Trophoblast cell (in vitro differentiated cells and primary cell): ENCODE measurements around the gene SMIM22.
A peak's percentile ranks its signal among the peaks of the same experiment; 100 is the strongest.

Experiments
- DNase-seq, 2 donors: peaks; one replicate each; pipeline ENCODE4 v3.0.0-alpha.2; 2016
- H2AFZ ChIP-seq: 2 replicates; pipeline ENCODE4 v1.6.1; 2013; ENCODE audit warnings: low read length, moderate library complexity, mild to moderate bottlenecking; ENCODE audit not compliant: insufficient read depth, poor library complexity
- H2AK5ac ChIP-seq: 2 replicates; pipeline ENCODE4 v1.6.1; 2013; ENCODE audit warnings: mild to moderate bottlenecking, low read length
- H2BK120ac ChIP-seq: 2 replicates; pipeline ENCODE4 v1.6.1; 2013; ENCODE audit warnings: low read length, mild to moderate bottlenecking, moderate library complexity; ENCODE audit not compliant: insufficient read depth, poor library complexity
- H2BK12ac ChIP-seq: 2 replicates; pipeline ENCODE4 v1.6.1; 2013; ENCODE audit warnings: mild to moderate bottlenecking, low read length, moderate library complexity
- H2BK5ac ChIP-seq: 2 replicates; pipeline ENCODE4 v1.6.1; 2013; ENCODE audit warnings: low read length, low read depth, moderate library complexity, mild to moderate bottlenecking; ENCODE audit not compliant: poor library complexity
- H3K14ac ChIP-seq: 2 replicates; pipeline ENCODE4 v1.6.1; 2013; ENCODE audit warnings: mild to moderate bottlenecking, low read length
- H3K18ac ChIP-seq: 2 replicates; pipeline ENCODE4 v1.6.1; 2013; ENCODE audit warnings: mild to moderate bottlenecking, low read length
- H3K23ac ChIP-seq: 2 replicates; pipeline ENCODE4 v1.6.1; 2013; ENCODE audit warnings: low read length
- H3K27ac ChIP-seq: 2 replicates; pipeline ENCODE4 v1.5.1; 2013; ENCODE audit warnings: low read depth, mild to moderate bottlenecking, inconsistent platforms, low read length, moderate library complexity
- H3K27me3 ChIP-seq: 2 replicates; pipeline ENCODE4 v1.6.1; 2013; ENCODE audit warnings: inconsistent platforms, mild to moderate bottlenecking, low read length, moderate library complexity; ENCODE audit not compliant: insufficient read depth
- H3K36me3 ChIP-seq, 2 experiments: 1 replicate in 1 of 2; 2 replicates in 1 of 2; pipeline ENCODE4 v1.6.1; 2013; ENCODE audit warnings: low read length in 2 of 2, mild to moderate bottlenecking in 2 of 2, moderate library complexity in 1 of 2; ENCODE audit not compliant: insufficient read depth in 2 of 2, control insufficient read depth in 1 of 2
- H3K4ac ChIP-seq: 2 replicates; pipeline ENCODE4 v1.6.1; 2013; ENCODE audit warnings: low read depth, mild to moderate bottlenecking, low read length, moderate library complexity
- H3K4me1 ChIP-seq, 2 experiments: 1 replicate in 1 of 2; 2 replicates in 1 of 2; pipeline ENCODE4 v1.6.1; 2013; ENCODE audit warnings: low read length in 2 of 2, mild to moderate bottlenecking in 2 of 2, moderate library complexity in 1 of 2; ENCODE audit not compliant: insufficient read depth in 2 of 2, control insufficient read depth in 1 of 2
- H3K4me2 ChIP-seq: 2 replicates; pipeline ENCODE4 v1.6.1; 2013; ENCODE audit warnings: inconsistent platforms, mild to moderate bottlenecking, low read length, moderate library complexity
- H3K4me3 ChIP-seq: 2 replicates; pipeline ENCODE4 v1.5.1; 2013; ENCODE audit warnings: mild to moderate bottlenecking, low read depth, low read length, inconsistent platforms
- H3K79me1 ChIP-seq: one replicate; pipeline ENCODE4 v1.6.1; 2013; ENCODE audit warnings: low read length
- H3K79me2 ChIP-seq: 2 replicates; pipeline ENCODE4 v1.6.1; 2013; ENCODE audit warnings: low read length, mild to moderate bottlenecking; ENCODE audit not compliant: control insufficient read depth, insufficient read depth, poor library complexity
- H3K9ac ChIP-seq: 2 replicates; pipeline ENCODE4 v1.6.1; 2013; ENCODE audit warnings: mild to moderate bottlenecking, low read length
- H3K9me3 ChIP-seq: 2 replicates; pipeline ENCODE4 v1.6.1; 2013; ENCODE audit warnings: low read depth, mild to moderate bottlenecking, control low read depth, inconsistent platforms, low read length; ENCODE audit not compliant: insufficient read depth
- H4K12ac ChIP-seq: 2 replicates; pipeline ENCODE4 v1.6.1; 2013; ENCODE audit warnings: low read depth, mild to moderate bottlenecking, low read length, moderate library complexity
- H4K8ac ChIP-seq: 2 replicates; pipeline ENCODE4 v1.6.1; 2013; ENCODE audit warnings: low read depth, mild to moderate bottlenecking, low read length, moderate library complexity
- H4K91ac ChIP-seq: one replicate; pipeline ENCODE4 v1.6.1; 2013; ENCODE audit warnings: low read depth, mild to moderate bottlenecking, low read length, moderate library complexity
- WGBS: extraction: QIAGEN DNeasy Blood & Tissue Kit; methylation state at CpG from one replicate; pipeline ENCODE4 v1.1.7; 2013; ENCODE audit warnings: missing lambda C conversion rate; ENCODE audit not compliant: insufficient read length, insufficient coverage; ENCODE audit errors: extremely low coverage; 5-methylcytosine and 5-hydroxymethylcytosine counted together

SMIM22 gene

DNA sequence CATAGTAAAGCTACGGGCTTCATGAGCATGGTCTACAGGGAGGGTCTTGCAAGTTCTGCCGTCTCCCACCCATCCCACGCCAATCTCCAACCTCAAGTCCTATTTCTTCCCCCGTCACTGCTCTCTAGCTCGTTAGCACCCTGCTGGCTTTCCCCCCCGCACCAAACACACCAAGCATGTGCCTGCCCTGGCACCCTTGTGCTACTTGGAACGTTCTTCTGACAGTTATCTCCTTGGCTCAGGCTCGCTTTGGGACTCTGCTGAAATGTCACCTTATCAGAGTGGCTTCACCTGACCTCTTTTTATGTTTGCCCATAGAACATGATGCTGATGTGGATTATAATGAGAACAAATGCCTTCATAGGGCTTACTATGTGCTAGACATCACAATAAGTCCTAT is 30.0 kb downstream of the SMIM22 start:
- Histone ChIP-seq H3K4ac (no peak overlapping the region), H3K27me3 (no peaks in the 10 kb centered on the region), H2AFZ (no peak overlapping the region), H3K23ac (no peak overlapping the region), H3K4me3 (no peak overlapping the region), H2BK120ac (no peak overlapping the region), H2BK5ac (no peak overlapping the region), H3K79me2 (no peaks in the 10 kb centered on the region), H3K4me2 (no peak overlapping the region), H2AK5ac (no peak overlapping the region), H4K8ac (no peak overlapping the region), H3K36me3 (peaks cover 52 to 72% of the 10 kb centered on the region in 2 experiments), H4K12ac (no peak overlapping the region), H3K14ac (no peak overlapping the region), H2BK12ac (no peak overlapping the region), H3K18ac (no peak overlapping the region), H4K91ac (no peak overlapping the region), H3K79me1 (no peaks in the 10 kb centered on the region), H3K27ac (no peak overlapping the region), H3K9ac (no peak overlapping the region), H3K4me1 (peaks cover 2 to 4% of the 10 kb centered on the region in 2 experiments), H3K9me3 (no peaks in the 10 kb centered on the region)
- no CpG with 5 or more reads among the region's 8 CpGs for WGBS
- DNase-seq, result no peak

GRCh38 chr16:4826526-4826925 is 31.4 kb downstream of the SMIM22 start:
- Histone ChIP-seq H2BK5ac (no peak overlapping the region), H3K14ac (no peak overlapping the region), H3K36me3 (peaks cover 54 to 75% of the 10 kb centered on the region in 2 experiments), H2BK120ac (no peak overlapping the region), H3K23ac (no peak overlapping the region), H4K8ac (no peak overlapping the region), H3K9me3 (no peaks in the 10 kb centered on the region), H4K91ac (no peak overlapping the region), H2BK12ac (no peak overlapping the region), H2AK5ac (no peak overlapping the region), H3K4ac (no peak overlapping the region), H3K9ac (no peak overlapping the region), H3K18ac (no peak overlapping the region), H2AFZ (no peak overlapping the region), H3K27me3 (no peaks in the 10 kb centered on the region), H3K4me1 (peaks cover 4% of the 10 kb centered on the region in 2 experiments), H3K79me1 (no peaks in the 10 kb centered on the region), H4K12ac (no peak overlapping the region), H3K79me2 (no peaks in the 10 kb centered on the region), H3K4me2 (no peak overlapping the region), H3K27ac (no peak overlapping the region), H3K4me3 (no peak overlapping the region)
- WGBS, result no CpG with 5 or more reads among the region's 4 CpGs
- no peak for DNase-seq

- H3K27me3 ChIP-seq, result no peaks in the 10 kb centered on the region
These were observed 31.8 kb downstream of the SMIM22 start for GRCh38 chr16:4826980-4827379.

GRCh38 chr16:4828567-4829321 is 33.6 kb downstream of the SMIM22 start:
- Histone ChIP-seq H2AK5ac (no peak overlapping the region), H3K14ac (no peak overlapping the region), H3K9me3 (no peaks in the 10 kb centered on the region), H4K12ac (no peak overlapping the region), H3K9ac (no peak overlapping the region), H2BK120ac (no peak overlapping the region), H3K18ac (no peak overlapping the region), H3K36me3 (peaks cover 48 to 77% of the 10 kb centered on the region in 2 experiments), H3K79me1 (no peaks in the 10 kb centered on the region), H4K8ac (no peak overlapping the region), H3K4me2 (no peak overlapping the region), H3K4me1 (peaks cover 4% of the 10 kb centered on the region in 2 experiments), H3K27ac (no peak overlapping the region), H4K91ac (no peak overlapping the region), H3K4ac (no peak overlapping the region), H3K23ac (peak overlapping the region; percentile 44), H3K4me3 (no peak overlapping the region), H2BK5ac (no peak overlapping the region), H3K79me2 (no peaks in the 10 kb centered on the region), H2BK12ac (no peak overlapping the region), H3K27me3 (no peaks in the 10 kb centered on the region), H2AFZ (no peak overlapping the region)
- no CpG with 5 or more reads among the region's 11 CpGs for WGBS
- peak; percentile 37 to 49 for DNase-seq

More at GRCh38 chr16:4826980-4827379, 31.8 kb downstream of the SMIM22 start:
- no peak overlapping the region for H3K27ac ChIP-seq
- H3K4ac ChIP-seq, result no peak overlapping the region
- no peak overlapping the region for H3K4me3 ChIP-seq
- no peaks in the 10 kb centered on the region for H3K9me3 ChIP-seq
- no peak overlapping the region for H3K18ac ChIP-seq
- peaks cover 4% of the 10 kb centered on the region in 2 experiments for H3K4me1 ChIP-seq
- H2BK5ac ChIP-seq, result no peak overlapping the region
- no peaks in the 10 kb centered on the region for H3K79me1 ChIP-seq
- no peak overlapping the region for H2AK5ac ChIP-seq
- H3K23ac ChIP-seq, result no peak overlapping the region
- no peak overlapping the region for H4K12ac ChIP-seq
- DNase-seq, result no peak
- H2BK120ac ChIP-seq, result no peak overlapping the region
- H3K79me2 ChIP-seq, result no peaks in the 10 kb centered on the region
- no peak overlapping the region for H4K8ac ChIP-seq
- no peak overlapping the region for H2BK12ac ChIP-seq
- no peak overlapping the region for H3K4me2 ChIP-seq
- no peak overlapping the region for H2AFZ ChIP-seq
- no peak overlapping the region for H3K14ac ChIP-seq
- H3K36me3 ChIP-seq, result peaks cover 55 to 76% of the 10 kb centered on the region in 2 experiments
- no peak overlapping the region for H4K91ac ChIP-seq
- no peak overlapping the region for H3K9ac ChIP-seq
- WGBS, result no CpG with 5 or more reads among the region's 10 CpGs
